OCI-LY1 (cell line): ENCODE measurements around the gene DUOXA1.
"Not testable (repeated sequence)": the region's sequence is repeated elsewhere in the genome, so short reads cannot be mapped to it uniquely, and the experiment has no call there.

Experiments used
- EZH2 ChIP-seq: fragments of 200-600 bp; sonication (generic), shearing (Covaris generic); IDR thresholded peaks from 2 replicates; pipeline ENCODE4 v1.8.0; 2017; ENCODE audit warnings: borderline replicate concordance, mixed run types, mild to moderate bottlenecking, antibody characterized with exemption, low read length, moderate library complexity, mixed read lengths
- TF ChIP-seq, protein P1 (sequence below): fragments of 200-600 bp; sonication (generic), shearing (Covaris generic); IDR thresholded peaks from 2 replicates; pipeline ENCODE4 v1.5.1; 2017; ENCODE audit warnings: mild to moderate bottlenecking, antibody characterized with exemption, low read length, moderate library complexity, mixed read lengths

DNA sequence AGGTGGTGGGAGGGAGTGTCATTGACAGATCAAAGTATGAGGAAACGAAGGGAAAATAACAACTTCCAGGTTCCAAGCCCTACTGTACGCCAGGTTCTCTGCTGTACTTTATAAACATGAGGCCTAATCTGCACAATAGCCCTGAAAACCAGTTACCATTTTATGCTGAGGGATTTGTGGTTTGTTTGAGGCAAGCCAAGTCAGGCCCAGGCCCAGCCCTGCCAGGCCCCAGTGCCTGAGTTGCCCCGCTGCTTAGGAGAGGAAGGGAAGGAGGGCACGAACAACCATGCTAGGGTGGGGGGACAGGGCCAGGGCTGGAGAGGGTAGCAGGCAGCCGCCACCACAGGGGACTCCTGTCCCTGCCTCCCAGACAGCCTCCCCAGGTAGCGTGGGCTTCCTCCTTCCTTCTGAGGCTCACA, 59.7 kb downstream of the DUOXA1 start:
- TF ChIP-seq, protein P1, sequence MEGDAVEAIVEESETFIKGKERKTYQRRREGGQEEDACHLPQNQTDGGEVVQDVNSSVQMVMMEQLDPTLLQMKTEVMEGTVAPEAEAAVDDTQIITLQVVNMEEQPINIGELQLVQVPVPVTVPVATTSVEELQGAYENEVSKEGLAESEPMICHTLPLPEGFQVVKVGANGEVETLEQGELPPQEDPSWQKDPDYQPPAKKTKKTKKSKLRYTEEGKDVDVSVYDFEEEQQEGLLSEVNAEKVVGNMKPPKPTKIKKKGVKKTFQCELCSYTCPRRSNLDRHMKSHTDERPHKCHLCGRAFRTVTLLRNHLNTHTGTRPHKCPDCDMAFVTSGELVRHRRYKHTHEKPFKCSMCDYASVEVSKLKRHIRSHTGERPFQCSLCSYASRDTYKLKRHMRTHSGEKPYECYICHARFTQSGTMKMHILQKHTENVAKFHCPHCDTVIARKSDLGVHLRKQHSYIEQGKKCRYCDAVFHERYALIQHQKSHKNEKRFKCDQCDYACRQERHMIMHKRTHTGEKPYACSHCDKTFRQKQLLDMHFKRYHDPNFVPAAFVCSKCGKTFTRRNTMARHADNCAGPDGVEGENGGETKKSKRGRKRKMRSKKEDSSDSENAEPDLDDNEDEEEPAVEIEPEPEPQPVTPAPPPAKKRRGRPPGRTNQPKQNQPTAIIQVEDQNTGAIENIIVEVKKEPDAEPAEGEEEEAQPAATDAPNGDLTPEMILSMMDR = not testable (repeated sequence)
- not testable (repeated sequence) for TF ChIP-seq EZH2
